Upper lobe of left lung (tissue), 4 donors: ENCODE measurements around the gene UTY.

ENCODE experiments used
- CTCF ChIP-seq, 6 experiments: fragments of 450-650 bp in 4 of 6; fragments of 200-600 bp in 2 of 6; sonication (generic) in 2 of 6; IDR thresholded peaks; one replicate each; pipeline ENCODE4 v1.5.1; 2016 to 2019; ENCODE audit warnings: antibody characterized with exemption in 6 of 6
- POLR2A ChIP-seq, 4 donors: fragments of 450-650 bp; IDR thresholded peaks; one replicate each; pipeline ENCODE4 v1.5.1; 2016 to 2017; ENCODE audit warnings: antibody characterized with exemption in 4 of 4, mild to moderate bottlenecking in 2 of 4
- POLR2AphosphoS5 ChIP-seq, 2 donors: sonication (generic); formaldehyde crosslinking; IDR thresholded peaks; one replicate each; pipeline ENCODE4 v1.5.1; 2017; ENCODE audit warnings: antibody characterized with exemption in 2 of 2

DNA sequence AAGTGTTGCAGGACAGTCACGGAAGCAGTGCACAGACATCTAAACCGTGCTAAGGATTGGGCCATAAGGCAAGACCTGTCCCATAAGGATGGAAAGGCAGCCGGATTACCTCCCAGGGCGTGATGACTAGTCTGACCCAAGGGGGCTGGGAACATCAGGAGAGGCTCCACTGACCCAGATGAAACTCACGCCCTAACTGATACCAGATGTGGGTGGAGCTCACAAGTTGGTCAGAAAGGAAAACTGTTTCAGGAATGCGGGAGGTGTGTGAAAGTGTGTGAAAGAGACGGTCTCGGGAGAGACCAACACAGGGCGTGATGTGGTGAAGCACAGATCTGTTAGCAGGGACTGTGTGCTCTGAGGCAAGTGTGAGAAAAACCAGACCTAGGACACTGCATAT is 140.5 kb downstream of the UTY start:
- TF ChIP-seq POLR2A (IDR thresholded peaks at IDR 0.05) (no peak), CTCF (IDR thresholded peaks at IDR 0.05) (no peak), POLR2AphosphoS5 (IDR thresholded peaks at IDR 0.05) (no peak)
